Motor neuron (in vitro differentiated cells): Measurements from ENCODE around the gene PRKAR1B. TPM values are rescaled to one million over a fixed set of nuclear protein-coding genes. Genes with fewer than 3 reads are reported as not detected.

Experiments
- ATAC-seq, 8 experiments: fragments of 200-7000 bp; cut with Tn5 transposase; replicated peaks in 6 of 8; 2 replicates each; pipeline ENCODE4 v1.8.0; 2021; ENCODE audit warnings: mild to moderate bottlenecking in 8 of 8, moderate library complexity in 8 of 8
- H3K27ac ChIP-seq, 2 donors: fragments of 250-450 bp; sonication (Bioruptor Pico); 2 replicates each; pipeline ENCODE4 v1.9.0; 2021; ENCODE audit warnings: antibody characterized with exemption in 2 of 2, mild to moderate bottlenecking in 2 of 2, moderate library complexity in 1 of 2
- H3K4me1 ChIP-seq, 2 donors: fragments of 250-450 bp; sonication (Bioruptor Pico); replicated peaks in 1 of 2; 2 replicates each; pipeline ENCODE4 v1.6.1; 2021; ENCODE audit warnings: antibody characterized with exemption in 2 of 2, mild to moderate bottlenecking in 2 of 2, moderate library complexity in 1 of 2
- H3K4me3 ChIP-seq, 5 donors: fragments of 250-450 bp; sonication (Bioruptor Pico); 2 replicates each; pipeline ENCODE4 v1.9.0; 2021; ENCODE audit warnings: antibody characterized with exemption in 5 of 5, mild to moderate bottlenecking in 5 of 5, moderate library complexity in 4 of 5
- WGBS, 10 experiments: fragments of 450-650 bp; shearing (Covaris generic); methylation state at CpG; one replicate each; pipeline ENCODE4 v1.0.0; 2022; 5-methylcytosine and 5-hydroxymethylcytosine counted together
- in situ Hi-C, 9 experiments: fragments of 400-800 bp; cut with MboI; loops; one replicate each; pipeline ENCODE4 v1.15.0; 2021; ENCODE audit warnings: low sequenced_read_pairs in 9 of 9, low pct_unique_long_range_greater_than_20kb in 2 of 9; ENCODE audit not compliant: unreplicated experiment in 9 of 9
- total RNA-seq, 8 experiments: library from RNA; unstranded; fragments of 300-600 nt; gene quantifications; 2 replicates each; pipeline versions ENCODE4 v1.2.3 to v1.2.4, GENCODE V29; 2022

Gene PRKAR1B
- total RNA-seq, 8 experiments from 2014 or later: 14.3 to 42.2 (median 19.0) TPM

DNA sequence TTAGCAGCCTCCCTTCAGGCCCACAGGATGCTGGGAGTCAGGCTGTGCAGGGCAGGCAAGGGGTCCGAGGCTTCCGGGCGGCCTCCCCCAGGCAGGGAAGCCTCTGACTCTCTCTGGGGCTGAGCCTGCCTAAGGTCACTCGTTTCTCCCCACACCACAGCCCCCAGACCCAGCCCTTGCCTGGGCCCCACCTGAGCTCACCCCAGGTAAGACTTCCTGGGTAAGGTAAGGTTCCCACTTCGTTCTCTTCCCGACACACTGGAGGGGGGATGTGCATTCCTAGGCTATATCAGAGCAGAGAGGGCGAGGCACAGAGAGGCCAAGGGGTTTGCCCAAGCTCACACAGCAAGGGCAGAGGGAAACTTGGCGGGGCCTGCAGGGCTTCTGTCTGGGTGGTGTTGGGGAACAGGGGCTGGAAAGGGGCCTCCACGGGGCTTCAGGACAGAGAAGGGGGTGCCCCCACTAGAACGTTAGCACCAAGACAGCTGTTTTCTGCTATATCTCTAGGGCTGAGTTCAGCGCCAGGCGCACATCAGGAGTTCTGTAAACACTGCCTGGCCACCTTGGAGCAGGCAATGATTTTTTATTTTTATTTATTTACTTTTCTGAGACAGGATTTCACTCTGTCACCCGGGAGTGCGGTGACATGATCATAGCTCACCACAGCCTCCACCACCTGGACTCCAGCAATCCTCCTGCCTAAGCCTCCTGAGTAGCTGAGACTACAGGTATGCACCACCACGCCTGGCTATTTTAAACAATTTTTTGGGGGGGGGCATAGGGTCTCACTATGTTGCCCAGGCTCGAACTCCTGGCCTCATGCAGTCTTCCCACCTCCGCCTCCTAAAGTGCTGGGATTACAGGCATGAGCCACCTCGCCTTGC lies 182.5 kb downstream of the PRKAR1B start:
- no peak for ATAC-seq
- WGBS, 10 experiments: 67 to 100% (median 96%) methylated on average over 1 to 6 of the region's 18 CpGs; no CpG with 5 or more reads in 2 of the 10 experiments

DNA sequence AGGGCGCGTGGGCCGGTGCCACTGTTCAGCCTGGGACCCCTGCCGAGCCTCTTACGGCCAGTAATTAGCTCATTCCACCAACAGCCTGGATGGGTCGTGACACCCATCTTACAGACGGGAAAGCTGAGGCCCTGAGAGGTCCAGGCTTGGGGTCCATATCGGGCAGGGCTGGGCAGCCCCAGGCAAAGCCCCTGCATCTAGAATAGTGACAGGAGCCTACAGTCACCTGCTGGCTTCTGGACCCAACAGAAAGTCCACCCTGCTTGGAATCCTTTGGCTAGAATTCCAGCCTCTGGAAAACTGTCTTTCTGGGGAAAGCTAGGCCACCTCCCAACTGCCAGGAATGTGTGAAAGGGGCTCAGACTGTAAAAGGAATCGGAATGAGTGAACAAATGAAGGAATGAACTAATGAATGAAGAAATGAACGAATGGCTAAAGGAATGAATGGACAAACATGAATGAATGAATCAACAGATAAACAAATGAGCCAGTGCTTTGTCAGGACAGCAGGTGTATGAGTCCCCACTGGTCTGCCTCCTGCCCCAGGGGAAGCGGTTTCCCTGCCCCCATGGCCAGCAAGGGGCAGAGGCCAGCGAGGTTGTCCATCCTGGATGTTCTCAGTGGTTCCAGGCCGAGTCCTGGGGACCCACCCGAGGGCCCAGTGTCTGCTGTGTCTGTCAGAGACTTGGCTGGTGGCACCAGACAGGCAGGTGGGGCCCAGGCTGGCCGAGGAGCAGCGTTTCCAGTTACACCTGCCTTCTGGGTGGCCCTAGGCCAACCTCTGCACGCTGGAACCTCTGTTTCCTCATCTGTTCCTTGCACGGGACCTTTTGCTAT lies 183.4 kb downstream of the PRKAR1B start:
- 58 to 88% (median 80%) methylated on average over 1 to 8 of the region's 18 CpGs; no CpG with 5 or more reads in 1 of the 10 experiments for WGBS, 10 experiments
- Histone ChIP-seq H3K27ac (no peak overlapping the region), H3K4me3 (no peak overlapping the region), H3K4me1 (peaks cover 0 to 4% of the 10 kb centered on the region in 2 donors)
- in situ Hi-C loops: loop anchor here in 1 of 9 experiments (25.0 kb wide), 1 partner anchor 169 kb away; no protein-coding TSS in a partner anchor
- no peak for ATAC-seq

More for the DNA sequence above, 182.5 kb downstream of the PRKAR1B start:
- Histone ChIP-seq H3K4me3 (no peak overlapping the region), H3K27ac (no peak overlapping the region), H3K4me1 (peaks cover 0 to 4% of the 10 kb centered on the region in 2 donors)
- in situ Hi-C loops: loop anchor here in 1 of 9 experiments (25.0 kb wide), 1 partner anchor 168 kb away; no protein-coding TSS in a partner anchor

GRCh38 chr7:542713-543500 lies 184.2 kb downstream of the PRKAR1B start:
- 5 to 70% (median 53%) methylated on average over 1 to 8 of the region's 27 CpGs; no CpG with 5 or more reads in 3 of the 10 experiments for WGBS, 10 experiments
- H3K4me3 ChIP-seq: no peak overlapping the region
- no peak overlapping the region for H3K27ac ChIP-seq
- ATAC-seq: peak in 3 of 8 experiments; percentile 3 to 70 (median 63)
- peaks cover 0 to 4% of the 10 kb centered on the region in 2 donors for H3K4me1 ChIP-seq
- in situ Hi-C loops: loop anchor here in 1 of 9 experiments (25.0 kb wide), 1 partner anchor 169 kb away; no protein-coding TSS in a partner anchor

- 76 to 93% (median 84%) methylated on average over 1 to 19 of the region's 28 CpGs; no CpG with 5 or more reads in 4 of the 10 experiments for WGBS, 10 experiments
- H3K4me3 ChIP-seq: no peak overlapping the region
- peaks cover 0 to 4% of the 10 kb centered on the region in 2 donors for H3K4me1 ChIP-seq
- no peak for ATAC-seq
- no peak overlapping the region for H3K27ac ChIP-seq
- in situ Hi-C loops: loop anchor here in 1 of 9 experiments (25.0 kb wide), 1 partner anchor 170 kb away; no protein-coding TSS in a partner anchor
Measured at GRCh38 chr7:542131-542712, 184.9 kb downstream of the PRKAR1B start.

GRCh38 chr7:541661-542060 lies 185.4 kb downstream of the PRKAR1B start:
- Histone ChIP-seq H3K4me3 (no peak overlapping the region), H3K27ac (no peak overlapping the region), H3K4me1 (peaks cover 0 to 4% of the 10 kb centered on the region in 2 donors)
- ATAC-seq: no peak
- WGBS, 10 experiments: 60 to 80% methylated on average over 1 to 3 of the region's 17 CpGs; no CpG with 5 or more reads in 8 of the 10 experiments
- in situ Hi-C loops: loop anchor here in 1 of 9 experiments (25.0 kb wide), 1 partner anchor 171 kb away; no protein-coding TSS in a partner anchor

DNA sequence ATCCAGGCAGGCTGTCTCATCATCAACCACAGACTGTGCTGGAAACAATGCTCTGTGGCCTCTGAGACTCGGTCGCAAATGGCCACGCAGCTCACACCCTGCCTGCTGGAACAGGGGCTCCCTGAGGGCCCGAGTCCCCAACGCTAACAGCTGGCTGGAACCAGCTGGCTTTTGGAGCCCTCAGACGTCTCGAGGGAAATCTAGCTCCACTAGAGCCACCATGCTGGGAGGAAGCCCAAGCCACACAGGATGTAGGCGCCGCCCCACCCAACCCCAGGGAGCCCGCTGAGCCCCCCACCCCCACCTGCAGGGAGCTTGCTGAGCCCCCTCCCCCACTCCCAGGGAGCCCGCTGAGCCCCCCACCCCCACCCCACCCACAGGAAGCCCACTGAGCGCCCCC lies 186.1 kb downstream of the PRKAR1B start:
- Histone ChIP-seq H3K4me3 (no peak overlapping the region), H3K4me1 (peaks cover 0 to 4% of the 10 kb centered on the region in 2 donors), H3K27ac (no peak overlapping the region)
- ATAC-seq: no peak
- in situ Hi-C loops: loop anchor here in 1 of 9 experiments (25.0 kb wide), 1 partner anchor 171 kb away; no protein-coding TSS in a partner anchor
- WGBS, 10 experiments: 100% methylated on average over 1 of the region's 12 CpGs; no CpG with 5 or more reads in 9 of the 10 experiments

- 80 to 100% (median 94%) methylated on average over 1 to 10 of the region's 14 CpGs; no CpG with 5 or more reads in 4 of the 10 experiments for WGBS, 10 experiments
- H3K4me3 ChIP-seq: no peak overlapping the region
Measured at GRCh38 chr7:540579-540978, 186.5 kb downstream of the PRKAR1B start.

GRCh38 chr7:539731-540411 lies 187.2 kb downstream of the PRKAR1B start:
- peak in 7 of 8 experiments; percentile 18 to 85 (median 53) for ATAC-seq
- 50 to 100% (median 89%) methylated on average over 1 to 4 of the region's 17 CpGs; no CpG with 5 or more reads in 6 of the 10 experiments for WGBS, 10 experiments
- peaks cover 0 to 4% of the 10 kb centered on the region in 2 donors for H3K4me1 ChIP-seq
- no peak overlapping the region for H3K4me3 ChIP-seq
- in situ Hi-C loops: loop anchor here in 1 of 9 experiments (25.0 kb wide), 1 partner anchor 172 kb away; no protein-coding TSS in a partner anchor
- no peak overlapping the region for H3K27ac ChIP-seq

More at GRCh38 chr7:540579-540978, 186.5 kb downstream of the PRKAR1B start:
- no peak overlapping the region for H3K27ac ChIP-seq
- in situ Hi-C loops: loop anchor here in 1 of 9 experiments (25.0 kb wide), 1 partner anchor 172 kb away; no protein-coding TSS in a partner anchor
- peaks cover 0 to 4% of the 10 kb centered on the region in 2 donors for H3K4me1 ChIP-seq
- no peak for ATAC-seq

GRCh38 chr7:538764-539685 lies 188.1 kb downstream of the PRKAR1B start:
- no peak overlapping the region for H3K27ac ChIP-seq
- ATAC-seq: peak in 5 of 8 experiments; percentile 3 to 62 (median 14)
- peaks cover 0 to 4% of the 10 kb centered on the region in 2 donors for H3K4me1 ChIP-seq
- WGBS, 10 experiments: 90 to 100% (median 100%) methylated on average over 1 to 11 of the region's 37 CpGs; no CpG with 5 or more reads in 7 of the 10 experiments
- in situ Hi-C loops: loop anchor here in 1 of 9 experiments (25.0 kb wide), 1 partner anchor 173 kb away; no protein-coding TSS in a partner anchor
- no peak overlapping the region for H3K4me3 ChIP-seq
